GM19467 (cell line): ENCODE results near the gene PTPRD.

ENCODE experiments used
- ATAC-seq: cut with Tn5 transposase; IDR thresholded peaks from one replicate; pipeline ENCODE4 v1.9.1; 2021; ENCODE audit warnings: mild to moderate bottlenecking, moderate library complexity; ENCODE audit not compliant: unreplicated experiment

Gene PTPRD

DNA sequence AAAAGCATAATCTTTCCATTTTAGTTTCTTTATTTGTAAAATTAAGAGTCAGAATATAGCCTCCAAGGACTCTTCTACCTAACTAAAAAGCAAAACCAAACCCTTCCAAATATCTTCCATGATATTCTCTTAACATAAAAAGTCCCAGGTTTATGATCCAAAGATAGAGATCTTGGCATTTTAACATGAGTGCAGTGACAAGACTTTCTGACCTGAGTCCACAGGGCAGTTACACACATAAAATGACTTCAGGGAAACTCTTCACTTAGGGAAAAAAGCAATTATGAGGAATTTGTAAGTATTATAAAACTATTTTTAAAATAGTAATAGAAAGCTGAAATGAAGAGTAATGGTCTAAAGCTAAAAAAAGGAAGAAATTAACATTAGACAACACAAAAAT, 2040.6 kb downstream of the PTPRD start:
- ATAC-seq = no peak

GRCh38 chr9:8571643-8572042, 2041.2 kb downstream of the PTPRD start:
- ATAC-seq = no peak

GRCh38 chr9:8570776-8571175, 2042.0 kb downstream of the PTPRD start:
- no peak for ATAC-seq

GRCh38 chr9:8569823-8570222, 2043.0 kb downstream of the PTPRD start:
- no peak for ATAC-seq

GRCh38 chr9:8567963-8568579, 2044.7 kb downstream of the PTPRD start:
- ATAC-seq = no peak

- ATAC-seq = no peak
These were observed 2047.8 kb downstream of the PTPRD start for GRCh38 chr9:8564960-8565359.

- ATAC-seq = no peak
These were observed 2052.0 kb downstream of the PTPRD start for GRCh38 chr9:8560560-8561525.

DNA sequence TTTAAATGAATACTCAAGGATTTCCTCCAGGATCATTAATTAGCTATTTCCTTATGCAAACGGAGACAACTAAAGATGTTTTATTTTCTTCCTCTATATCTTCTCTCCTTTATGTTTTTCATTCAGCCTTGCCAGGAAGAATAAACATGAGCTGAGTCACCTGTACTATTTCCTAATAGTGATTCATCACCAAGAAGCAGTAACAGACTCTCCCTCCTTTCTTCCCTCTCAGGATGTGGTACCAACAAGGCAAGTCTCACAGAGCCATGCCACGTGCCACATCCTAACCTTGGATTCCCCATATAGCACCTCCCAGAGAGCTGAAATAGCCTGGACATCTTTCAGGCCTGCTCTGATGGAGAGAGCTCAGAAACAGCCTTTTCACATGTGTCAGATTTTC, 2054.6 kb downstream of the PTPRD start:
- ATAC-seq = no peak

- ATAC-seq = no peak
These were observed 2056.9 kb downstream of the PTPRD start for GRCh38 chr9:8555762-8556500.

DNA sequence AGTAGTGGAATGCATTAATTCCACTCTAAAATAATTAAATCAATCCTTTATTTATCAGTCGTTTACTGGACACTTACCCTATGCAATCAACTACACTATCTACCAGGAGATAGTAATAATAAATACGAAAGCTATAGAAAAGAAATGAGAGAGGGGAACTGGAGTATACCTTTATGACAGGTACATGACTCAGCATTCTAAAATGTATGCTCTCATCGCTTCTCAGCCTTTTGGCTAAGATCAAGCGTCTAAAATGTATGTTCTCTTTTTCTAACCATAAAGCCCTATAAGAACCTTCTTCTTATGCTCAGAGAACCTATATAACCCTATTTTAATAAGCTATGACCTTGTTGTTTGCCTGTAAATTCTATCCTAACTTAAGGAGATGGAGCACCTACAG, 2059.4 kb downstream of the PTPRD start:
- no peak for ATAC-seq

- ATAC-seq = no peak
These were observed 2060.1 kb downstream of the PTPRD start for GRCh38 chr9:8552732-8553131.

GRCh38 chr9:8549214-8549613, 2063.6 kb downstream of the PTPRD start:
- ATAC-seq = no peak

DNA sequence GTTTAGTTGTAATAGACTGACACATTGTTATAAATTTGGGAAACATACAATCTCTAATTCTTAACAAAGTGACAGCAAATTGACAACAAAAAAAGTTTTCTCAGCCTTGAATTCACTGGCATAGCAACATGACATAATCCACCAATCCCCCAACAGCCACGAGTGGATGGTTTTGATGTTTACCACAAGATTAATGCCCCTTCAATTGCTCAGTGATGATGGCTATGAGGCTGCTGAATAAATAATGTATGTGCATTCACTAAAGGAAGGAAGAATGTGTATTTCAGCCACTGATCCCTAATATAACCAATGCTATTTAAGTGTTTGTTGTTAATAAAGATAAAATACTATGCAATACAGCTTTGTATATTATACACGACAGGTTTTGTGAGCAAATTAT, 2069.6 kb downstream of the PTPRD start:
- no peak for ATAC-seq

DNA sequence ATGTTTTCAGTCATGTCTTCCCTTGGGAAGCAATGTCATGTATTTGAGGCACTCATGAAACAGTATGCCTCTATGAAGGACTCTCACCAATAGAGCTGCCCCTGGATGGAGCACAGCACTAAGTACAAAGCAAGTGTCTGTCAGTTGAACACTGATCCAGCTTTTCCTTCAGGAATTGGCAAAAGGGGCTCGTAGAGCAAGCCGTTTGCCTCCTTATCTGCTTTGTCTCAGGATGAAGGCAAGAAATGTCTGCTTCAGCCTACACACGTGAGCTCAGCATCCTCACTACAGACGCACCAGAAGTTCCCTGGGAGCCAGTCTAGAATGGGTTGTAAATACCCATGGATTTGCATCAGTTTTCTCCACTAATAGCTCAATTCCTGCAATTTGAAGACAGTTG, 2070.3 kb downstream of the PTPRD start:
- no peak for ATAC-seq

- ATAC-seq = no peak
These were observed 2073.1 kb downstream of the PTPRD start for GRCh38 chr9:8539681-8540197.

DNA sequence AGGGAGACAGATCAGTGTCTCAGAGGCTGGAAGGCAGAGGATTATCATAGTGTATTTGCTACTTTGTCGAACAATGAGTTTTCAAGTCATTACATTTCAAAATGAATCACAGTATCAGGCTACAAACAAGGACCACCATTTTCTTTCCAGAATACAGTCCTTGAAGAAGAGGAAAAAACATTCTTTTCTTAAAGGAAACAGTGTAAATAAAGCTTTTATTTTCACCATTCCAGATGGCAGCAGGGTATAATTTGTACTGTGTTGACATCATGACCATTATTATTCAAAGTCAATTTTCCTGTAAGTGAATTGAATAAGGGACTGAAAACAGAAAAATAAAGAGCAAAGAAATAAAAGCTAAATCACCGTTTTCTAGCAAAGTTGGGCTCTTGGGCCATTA, 2076.0 kb downstream of the PTPRD start:
- no peak for ATAC-seq

GRCh38 chr9:8534828-8535227, 2078.0 kb downstream of the PTPRD start:
- no peak for ATAC-seq

- ATAC-seq = no peak
These were observed 2079.1 kb downstream of the PTPRD start for GRCh38 chr9:8533681-8534080.

GRCh38 chr9:8531826-8532415, 2080.9 kb downstream of the PTPRD start:
- ATAC-seq = no peak

DNA sequence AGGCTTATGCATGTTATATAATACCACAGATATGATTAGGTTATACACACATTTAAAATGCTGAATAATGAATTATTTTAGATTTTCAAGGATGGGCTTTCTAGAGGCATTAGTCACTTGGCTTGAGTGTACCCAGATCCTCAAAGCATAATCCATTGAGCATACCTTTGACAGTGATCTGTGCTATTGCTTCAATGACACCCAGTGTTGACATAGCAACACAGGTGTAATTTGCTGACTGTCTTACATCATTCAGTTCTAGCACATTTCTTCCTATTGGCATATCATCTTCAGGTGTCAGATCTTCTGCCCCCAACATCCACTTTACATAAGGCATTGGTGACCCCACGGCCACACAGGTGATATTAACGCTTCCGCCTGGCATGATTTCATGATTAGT, 2091.7 kb downstream of the PTPRD start:
- no peak for ATAC-seq

DNA sequence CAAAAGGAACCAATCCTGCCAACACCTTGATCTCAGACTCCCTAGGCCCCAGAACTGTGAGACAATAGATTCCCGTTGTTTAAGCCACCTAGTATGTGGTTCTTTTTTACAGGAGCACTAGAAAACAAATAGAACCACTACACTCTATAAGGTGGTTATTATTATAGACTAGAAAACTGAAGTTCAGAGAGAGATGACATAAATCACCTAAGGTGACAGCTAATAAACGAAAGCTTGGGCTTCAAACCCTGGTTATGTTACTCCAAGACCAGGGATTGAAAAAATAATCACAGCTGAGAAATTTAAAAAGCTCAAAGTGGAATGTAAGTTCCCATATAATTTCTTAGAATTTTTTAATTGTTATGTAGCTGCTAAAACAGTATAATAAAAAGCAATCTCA, 2097.1 kb downstream of the PTPRD start:
- ATAC-seq = no peak
